D721Med (cell line): Measurements from ENCODE around the gene SCUBE1.

Experiments
- DNase-seq: peaks from one replicate; pipeline ENCODE4 v3.0.0; 2011; ENCODE audit warnings: low spot score; ENCODE audit not compliant: insufficient read length
- FAIRE-seq: peaks from 2 replicates; lab custom pipeline; 2011; peaks lifted over from hg19 to GRCh38; lab: Jason Lieb, UNC
- TF ChIP-seq, protein P1 (sequence below): IDR thresholded peaks from 2 replicates; pipeline ENCODE4 v1.5.1; 2012; ENCODE audit warnings: mild to moderate bottlenecking, control low read depth; ENCODE audit not compliant: insufficient read depth; ENCODE audit errors: missing control alignments

SCUBE1 gene

DNA sequence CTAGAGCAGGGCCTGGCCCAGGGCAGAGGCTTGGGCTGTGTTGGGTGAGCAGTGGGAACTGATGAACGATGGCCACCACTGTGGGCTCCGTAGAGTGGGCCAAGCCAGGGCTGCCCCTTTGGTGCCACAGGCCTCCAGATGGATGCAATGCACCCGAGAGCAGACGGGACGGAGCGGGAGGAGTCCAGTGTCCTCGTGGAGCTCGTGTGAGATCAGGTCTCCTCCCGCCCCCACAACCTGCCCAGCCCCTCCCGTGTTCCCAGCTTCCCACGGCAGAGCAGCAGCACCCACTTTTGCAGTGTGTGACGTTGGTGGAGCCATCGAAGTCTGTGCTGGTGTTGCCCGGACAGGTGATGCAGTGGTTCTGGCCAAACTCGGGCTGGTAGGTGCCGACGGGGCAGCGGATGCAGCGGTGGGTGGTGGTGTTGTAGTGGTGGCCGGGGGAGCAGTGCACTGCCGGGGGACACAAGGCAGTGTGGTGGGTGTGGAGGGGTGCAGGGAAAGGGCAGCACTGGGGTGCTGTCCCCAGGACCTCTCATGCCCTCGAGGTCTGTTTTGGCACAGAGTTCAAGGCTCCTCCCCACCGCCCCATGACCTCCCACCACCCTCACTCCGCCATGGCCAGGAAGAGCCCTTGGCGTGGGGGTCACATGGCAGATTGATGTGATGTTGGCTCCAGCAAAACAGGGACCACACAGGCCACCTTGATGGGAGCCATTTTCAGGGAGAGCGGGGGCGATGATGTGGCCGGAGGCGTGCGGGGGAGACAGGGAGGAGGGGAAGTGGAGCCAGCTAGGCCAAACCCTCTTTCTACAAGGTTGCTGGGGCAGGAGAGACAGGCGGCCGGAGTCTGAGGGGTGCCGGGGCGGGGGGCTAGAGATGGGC, 132.3 kb downstream of the SCUBE1 start:
- FAIRE-seq = no peak
- no peak for DNase-seq
- TF ChIP-seq, protein P1, sequence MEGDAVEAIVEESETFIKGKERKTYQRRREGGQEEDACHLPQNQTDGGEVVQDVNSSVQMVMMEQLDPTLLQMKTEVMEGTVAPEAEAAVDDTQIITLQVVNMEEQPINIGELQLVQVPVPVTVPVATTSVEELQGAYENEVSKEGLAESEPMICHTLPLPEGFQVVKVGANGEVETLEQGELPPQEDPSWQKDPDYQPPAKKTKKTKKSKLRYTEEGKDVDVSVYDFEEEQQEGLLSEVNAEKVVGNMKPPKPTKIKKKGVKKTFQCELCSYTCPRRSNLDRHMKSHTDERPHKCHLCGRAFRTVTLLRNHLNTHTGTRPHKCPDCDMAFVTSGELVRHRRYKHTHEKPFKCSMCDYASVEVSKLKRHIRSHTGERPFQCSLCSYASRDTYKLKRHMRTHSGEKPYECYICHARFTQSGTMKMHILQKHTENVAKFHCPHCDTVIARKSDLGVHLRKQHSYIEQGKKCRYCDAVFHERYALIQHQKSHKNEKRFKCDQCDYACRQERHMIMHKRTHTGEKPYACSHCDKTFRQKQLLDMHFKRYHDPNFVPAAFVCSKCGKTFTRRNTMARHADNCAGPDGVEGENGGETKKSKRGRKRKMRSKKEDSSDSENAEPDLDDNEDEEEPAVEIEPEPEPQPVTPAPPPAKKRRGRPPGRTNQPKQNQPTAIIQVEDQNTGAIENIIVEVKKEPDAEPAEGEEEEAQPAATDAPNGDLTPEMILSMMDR = no peak

DNA sequence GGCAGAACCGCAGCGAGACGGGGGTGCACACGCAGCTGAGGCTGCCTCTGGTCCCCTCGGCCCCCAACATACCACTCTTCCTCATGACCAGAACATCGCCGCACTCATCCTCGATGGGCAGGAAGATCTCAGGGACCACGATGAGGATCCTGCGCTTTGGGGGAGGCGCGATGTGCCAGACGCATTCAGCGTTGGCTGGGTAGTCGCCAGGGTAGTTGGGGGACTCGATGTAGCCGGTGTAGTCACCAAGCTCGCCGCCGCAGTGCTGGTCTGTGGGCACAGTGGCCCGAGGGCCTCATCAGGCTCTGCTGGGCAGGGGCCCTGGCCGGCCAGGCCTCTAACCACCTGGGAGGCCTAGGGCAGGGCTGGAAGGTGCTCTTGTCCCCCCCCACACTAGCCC, 133.2 kb downstream of the SCUBE1 start:
- FAIRE-seq (no peak), DNase-seq (no peak)
- TF ChIP-seq, protein P1 = no peak

DNA sequence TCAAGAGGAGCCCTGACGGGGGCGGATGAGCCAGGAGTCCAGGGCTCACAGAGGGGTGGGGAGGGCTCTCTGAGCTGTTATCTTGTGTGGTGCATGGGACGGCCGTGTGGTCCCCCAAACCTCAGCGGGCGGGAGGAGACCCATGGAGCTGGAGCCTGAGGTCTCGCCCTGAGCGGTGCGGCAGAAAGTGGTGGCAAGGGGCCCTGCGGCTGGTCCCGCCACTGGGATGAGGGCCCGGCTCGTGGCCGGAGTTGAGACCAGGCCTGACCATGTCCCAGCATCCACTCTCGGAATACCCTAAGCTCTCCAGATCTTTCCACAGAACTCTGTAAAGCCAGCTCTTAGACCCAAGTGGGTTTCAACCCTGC, 133.7 kb downstream of the SCUBE1 start:
- FAIRE-seq = no peak
- TF ChIP-seq, protein P1 = no peak
- DNase-seq = no peak

DNA sequence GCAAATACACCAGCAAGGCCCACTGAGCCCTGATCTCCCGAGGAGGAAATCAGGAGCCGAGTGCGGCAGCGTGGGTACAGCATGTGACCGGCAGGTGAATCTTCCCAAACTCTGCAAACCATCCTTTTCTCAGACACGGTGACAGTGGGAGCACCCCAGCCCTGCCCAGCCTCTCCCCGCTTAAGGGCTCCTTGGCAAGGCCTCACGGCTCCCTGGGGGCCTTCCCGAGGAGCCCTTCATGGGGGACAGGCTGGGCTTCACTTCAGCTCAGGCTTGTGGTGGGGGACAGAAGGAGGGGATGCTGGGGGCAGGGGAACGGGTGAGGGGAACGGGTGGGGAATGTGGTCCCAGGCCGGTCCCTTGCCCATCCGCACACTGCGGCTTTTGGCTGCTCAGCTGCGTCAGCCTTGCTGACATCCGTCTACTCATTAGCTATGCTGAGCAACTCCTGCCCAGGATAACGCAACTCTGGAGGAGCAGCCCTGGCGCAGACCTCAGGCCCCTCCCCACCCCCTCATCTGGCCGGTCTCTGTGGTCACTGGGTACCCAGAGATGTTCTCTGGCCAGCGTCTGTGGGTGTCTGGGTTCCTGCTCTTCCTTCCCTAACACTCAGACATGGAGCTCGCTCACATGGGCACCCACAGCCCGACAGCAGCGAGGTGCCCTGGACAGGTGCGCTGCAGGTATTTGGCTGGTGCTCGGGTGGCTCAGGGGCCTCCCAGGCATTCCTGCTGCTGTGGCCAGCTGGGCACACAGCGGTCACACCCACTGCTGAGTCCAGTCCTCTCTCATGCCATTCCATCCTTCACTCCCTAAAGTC, 134.3 kb downstream of the SCUBE1 start:
- TF ChIP-seq, protein P1 = no peak
- no peak for DNase-seq
- FAIRE-seq = no peak

DNA sequence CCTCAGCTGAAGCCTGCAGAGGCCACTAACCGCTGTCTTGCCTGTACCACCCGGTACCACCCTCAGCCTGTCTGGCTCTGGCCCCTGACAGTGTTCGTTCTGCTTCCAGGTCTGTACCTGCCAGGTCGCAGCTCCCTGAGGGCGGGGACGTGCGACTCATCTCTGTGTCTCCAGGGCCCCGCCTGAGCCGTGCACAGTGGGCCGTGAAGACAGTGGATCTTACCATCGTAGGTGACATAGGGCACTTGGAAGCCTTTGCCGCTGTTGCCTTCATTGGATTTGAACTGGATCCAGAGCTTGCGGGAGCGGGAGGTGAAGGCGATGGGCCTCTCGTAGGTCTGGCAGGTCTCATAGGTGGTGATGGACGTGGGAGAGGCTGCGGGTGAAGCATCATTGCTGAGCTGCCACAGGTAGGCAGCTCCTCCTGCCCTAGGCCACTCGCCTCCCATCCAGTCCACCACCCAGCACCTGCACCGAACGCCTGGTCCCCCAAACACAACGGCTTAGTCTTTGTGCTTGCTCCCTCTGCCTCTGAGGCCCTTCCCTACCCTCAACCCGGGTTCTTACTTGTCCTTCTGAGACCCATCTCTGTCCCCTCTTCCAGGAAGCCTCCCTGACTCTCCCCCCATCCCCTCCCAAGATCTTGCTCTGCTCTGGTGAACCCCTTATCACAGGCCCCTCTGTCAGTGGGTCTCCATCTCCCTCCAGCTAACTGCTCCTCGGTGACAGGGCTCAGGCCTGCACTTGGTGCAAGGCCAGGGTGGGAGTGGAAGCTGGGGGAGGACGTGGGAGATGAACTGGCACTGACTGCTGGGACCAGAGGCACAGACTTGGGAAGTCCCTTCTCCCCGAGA, 135.1 kb downstream of the SCUBE1 start:
- FAIRE-seq (no peak), DNase-seq (no peak)
- TF ChIP-seq, protein P1 = no peak

DNA sequence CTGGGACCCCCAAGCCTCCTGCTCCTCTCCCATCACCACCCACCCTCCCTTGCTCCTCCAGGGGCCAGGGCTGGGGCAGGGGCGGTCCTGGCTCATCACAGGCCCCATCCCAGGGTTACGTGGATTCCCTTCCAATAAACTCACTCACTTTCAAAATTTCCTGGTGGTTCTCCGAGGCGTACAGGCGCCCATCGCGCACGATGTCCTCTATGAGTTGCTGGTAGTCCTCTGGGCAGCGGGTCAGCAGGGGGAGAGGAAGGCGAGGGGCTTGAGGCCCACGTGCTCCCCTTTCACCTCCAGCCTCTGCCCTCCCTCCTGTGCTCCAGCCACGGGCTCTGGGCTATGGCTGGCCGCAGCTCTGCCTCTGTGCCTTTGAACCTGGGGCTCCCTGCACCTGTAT, 135.8 kb downstream of the SCUBE1 start:
- FAIRE-seq (no peak), DNase-seq (no peak)
- TF ChIP-seq, protein P1 = no peak
